ENCODE data around the gene CYP26B1. TPM values are rescaled to one million over a fixed set of nuclear protein-coding genes. Genes with fewer than 3 reads are reported as not detected.
A peak's percentile ranks its signal among the peaks of the same experiment; 100 is the strongest.

Gene CYP26B1
- total RNA-seq, 3 donors from 2014 or later = 0.82 to 9.5 (median 2.5) TPM

DNA sequence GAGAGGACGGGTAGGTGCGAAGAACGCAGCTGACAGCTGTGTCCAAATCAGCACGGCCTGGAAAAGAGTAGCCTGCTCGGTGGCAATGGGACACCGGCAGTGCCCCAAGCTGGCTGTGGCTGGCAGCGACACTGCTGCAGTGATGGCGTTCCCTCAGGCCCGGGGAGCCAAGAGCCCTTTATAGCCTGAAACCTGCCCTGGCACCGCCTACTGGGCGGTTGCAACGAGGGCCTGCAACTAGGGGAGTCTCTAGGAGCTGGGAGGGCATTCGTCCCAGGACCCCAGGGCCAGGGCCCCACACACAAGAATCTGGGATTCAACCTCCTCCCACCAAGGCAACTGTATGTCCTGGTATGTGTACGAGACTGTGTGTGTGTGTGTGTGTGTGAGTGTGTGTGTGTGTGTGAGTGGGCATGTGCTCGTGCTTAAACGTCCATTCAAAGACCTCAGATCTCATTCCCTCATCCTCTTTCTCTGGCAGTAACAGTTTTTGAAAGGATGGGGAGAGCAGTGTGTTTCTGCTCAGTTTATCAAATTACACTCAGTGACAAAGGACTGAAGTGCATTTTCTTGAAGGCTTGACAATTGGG, 6.8 kb upstream of the CYP26B1 start:
- H3K4me1 ChIP-seq (ENCODE audit: low read depth) = peaks cover 10% of the 10 kb centered on the region
- no peak for ATAC-seq
- no peak for TF ChIP-seq CTCF (IDR thresholded peaks at IDR 0.05)
- intact Hi-C loops (cut with DNase I, micrococcal nuclease) = loop anchor here (5.0 to 10.0 kb wide), 3 partner anchors 227 to 610 kb away; no protein-coding TSS in a partner anchor
- H3K4me3 ChIP-seq = no peak overlapping the region
- DNase-seq = peak in 1 of 3 donors; percentile 25
- no peaks in the 10 kb centered on the region for H3K36me3 ChIP-seq (ENCODE audit: low read depth)
- no peaks in the 10 kb centered on the region for H3K9me3 ChIP-seq

DNA sequence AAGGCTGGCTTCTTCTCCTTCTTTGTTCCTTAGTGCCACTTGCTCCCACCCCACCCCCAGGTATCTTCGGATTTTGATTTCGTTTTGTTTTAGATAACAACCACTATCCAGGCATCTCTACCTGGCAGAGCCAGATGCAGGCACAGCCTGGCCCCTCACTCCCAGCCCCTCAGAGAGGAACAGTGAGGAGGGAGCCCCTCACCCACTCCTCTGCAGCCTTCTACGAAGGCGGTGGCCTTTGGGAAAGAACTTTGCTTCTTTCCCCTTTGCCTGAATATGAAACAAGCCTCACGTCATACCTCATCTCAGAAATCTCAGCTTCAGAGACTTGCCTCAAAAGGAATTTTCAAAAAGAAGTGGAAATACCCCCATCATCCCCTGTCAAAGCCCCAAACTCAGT, 6.3 kb upstream of the CYP26B1 start:
- no peak for ATAC-seq
- DNase-seq = no peak
- no peak for TF ChIP-seq CTCF (IDR thresholded peaks at IDR 0.05)
- intact Hi-C loops (cut with DNase I, micrococcal nuclease) = loop anchor here (5.0 to 10.0 kb wide), 3 partner anchors 227 to 609 kb away; no protein-coding TSS in a partner anchor
- no peaks in the 10 kb centered on the region for H3K36me3 ChIP-seq (ENCODE audit: low read depth)
- H3K4me3 ChIP-seq = no peak overlapping the region
- peaks cover 14% of the 10 kb centered on the region for H3K4me1 ChIP-seq (ENCODE audit: low read depth)
- no peaks in the 10 kb centered on the region for H3K9me3 ChIP-seq

DNA sequence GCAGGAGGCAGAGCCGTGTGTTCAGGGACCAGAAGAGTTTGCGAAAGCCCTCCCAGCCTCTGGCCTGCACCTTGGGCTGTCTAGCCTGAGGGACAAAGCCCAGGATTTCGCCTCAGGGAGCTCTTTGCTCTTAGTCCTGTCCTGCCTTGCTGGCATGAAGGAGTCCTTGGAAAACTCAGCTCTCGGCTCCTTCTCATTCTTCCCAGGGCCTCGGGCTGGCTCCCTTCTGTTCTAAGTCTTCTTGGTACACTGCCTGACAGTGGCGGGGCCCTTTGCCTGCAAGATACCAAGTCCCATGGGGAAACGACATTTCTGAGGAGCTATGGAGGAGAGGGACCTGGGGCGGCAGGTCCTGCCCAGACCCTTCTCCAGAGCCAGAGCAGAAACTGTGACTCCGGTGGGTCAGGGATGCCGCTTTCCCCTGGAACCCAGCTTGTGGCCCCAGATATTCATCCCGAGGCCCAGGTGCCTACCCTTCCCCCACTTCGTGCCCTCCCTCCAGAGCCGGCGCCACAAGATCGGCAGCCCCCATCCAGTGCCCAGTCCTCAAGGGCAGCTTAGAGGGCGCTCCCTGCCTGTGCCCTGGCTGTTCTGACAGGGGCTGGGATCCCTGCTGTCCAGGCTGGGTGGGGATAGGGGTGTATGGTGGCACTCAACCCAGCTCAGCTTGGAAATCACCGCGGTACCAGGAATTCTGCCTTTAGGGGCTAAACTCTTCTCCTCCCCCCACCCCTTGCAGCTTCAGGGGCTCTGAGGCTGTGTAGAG, 5.5 kb upstream of the CYP26B1 start:
- no peak overlapping the region for H3K4me3 ChIP-seq
- ATAC-seq = no peak
- intact Hi-C loops (cut with DNase I, micrococcal nuclease) = loop anchor here (5.0 to 10.0 kb wide), 3 partner anchors 226 to 608 kb away; no protein-coding TSS in a partner anchor
- no peaks in the 10 kb centered on the region for H3K9me3 ChIP-seq
- no peak for TF ChIP-seq CTCF (IDR thresholded peaks at IDR 0.05)
- H3K4me1 ChIP-seq (ENCODE audit: low read depth) = peaks cover 14% of the 10 kb centered on the region
- DNase-seq = peak in 1 of 3 donors; percentile 34
- no peaks in the 10 kb centered on the region for H3K36me3 ChIP-seq (ENCODE audit: low read depth)

- intact Hi-C loops (cut with DNase I, micrococcal nuclease) = loop anchor here (5.0 to 10.0 kb wide), 3 partner anchors 224 to 606 kb away; no protein-coding TSS in a partner anchor
- no peaks in the 10 kb centered on the region for H3K36me3 ChIP-seq (ENCODE audit: low read depth)
- H3K4me1 ChIP-seq (ENCODE audit: low read depth) = peaks cover 37% of the 10 kb centered on the region
- H3K9me3 ChIP-seq = no peaks in the 10 kb centered on the region
- no peak overlapping the region for H3K4me3 ChIP-seq
- no peak for TF ChIP-seq CTCF (IDR thresholded peaks at IDR 0.05)
- DNase-seq (peak in 1 of 3 donors; percentile 9), ATAC-seq (peak; percentile 8)
Measured at GRCh38 chr2:72150861-72151356, 3.2 kb upstream of the CYP26B1 start.

DNA sequence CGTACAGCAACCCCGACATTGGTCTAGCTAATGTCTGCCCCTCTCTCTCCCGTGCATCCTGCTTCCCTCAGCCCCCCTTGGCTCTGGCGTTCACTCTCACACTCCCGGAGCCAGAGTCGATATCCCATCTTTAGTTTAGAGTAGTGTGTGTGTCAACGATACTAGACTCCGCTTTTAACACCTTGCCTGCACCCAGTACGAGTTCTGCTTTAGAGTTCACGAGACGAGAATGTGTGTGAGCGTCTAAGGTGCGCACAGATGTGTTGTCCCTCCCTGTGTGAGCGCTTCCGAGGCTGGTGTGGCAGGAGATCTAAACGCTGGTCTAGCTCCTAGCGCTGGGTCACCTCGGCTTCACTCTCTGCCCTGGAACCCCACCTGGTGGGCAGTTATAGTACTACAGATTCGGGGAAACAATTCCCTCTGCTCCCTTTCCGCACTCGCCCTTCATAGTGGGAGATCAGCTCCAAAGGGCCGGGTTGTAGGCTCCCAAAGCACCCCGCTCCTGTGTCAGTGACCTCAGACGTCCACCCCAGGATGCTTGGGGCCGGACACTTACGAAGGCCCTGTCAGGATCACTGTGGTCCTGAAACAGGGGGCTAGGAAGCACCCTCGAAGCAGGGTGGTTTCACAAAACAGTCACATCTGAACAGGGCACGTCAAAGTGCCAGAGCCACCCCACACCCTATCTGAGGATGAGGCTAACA, 2.6 kb upstream of the CYP26B1 start:
- Histone ChIP-seq H3K36me3 (ENCODE audit: low read depth) (no peaks in the 10 kb centered on the region), H3K4me1 (ENCODE audit: low read depth) (peaks cover 42% of the 10 kb centered on the region), H3K9me3 (no peaks in the 10 kb centered on the region), H3K4me3 (no peak overlapping the region)
- ATAC-seq = peak; percentile 92
- TF ChIP-seq CTCF (IDR thresholded peaks at IDR 0.05) = peak; percentile 77
- DNase-seq = peak; percentile 64 to 88 (median 78)
- intact Hi-C loops (cut with DNase I, micrococcal nuclease) = loop anchor here (5.0 to 10.0 kb wide), 3 partner anchors 223 to 606 kb away; no protein-coding TSS in a partner anchor
